Stimulated activated CD4-positive, alpha-beta T cell treated with anti-CD3 and anti-CD28 coated beads, Interleukin-12 subunit alpha, Interleukin-12 subunit beta, amount 100 ng/mL, for 48 hours (primary cell): ENCODE results near the gene EEIG1.

Experiments
- DNase-seq, 3 donors: peaks; one replicate each; pipeline ENCODE4 v3.0.0-alpha.2; 2020; ENCODE audit warnings: low read depth in 2 of 3, low spot score in 1 of 3

EEIG1 gene

DNA sequence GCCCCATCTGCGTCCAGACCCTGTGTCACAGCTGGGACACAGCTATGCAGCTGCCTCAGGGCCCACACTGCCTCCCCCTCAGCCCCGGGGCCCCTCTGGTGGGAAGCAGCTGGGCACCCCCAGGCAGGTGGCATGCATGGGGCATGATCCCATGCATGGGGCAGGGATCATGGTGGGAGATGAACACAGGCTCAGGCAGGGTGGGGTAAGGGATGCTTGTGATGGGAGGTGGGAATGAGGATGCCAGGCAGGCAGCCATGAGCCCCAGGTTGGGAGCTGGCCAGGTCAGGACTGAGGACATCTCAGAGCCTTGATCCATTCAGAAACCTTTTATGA lies 19.7 kb downstream of the EEIG1 start:
- no peak for DNase-seq

GRCh38 chr9:127960410-127961154 lies 20.2 kb downstream of the EEIG1 start:
- no peak for DNase-seq

- no peak for DNase-seq
Measured at GRCh38 chr9:127959841-127960409, 20.9 kb downstream of the EEIG1 start.

GRCh38 chr9:127959398-127959797 lies 21.4 kb downstream of the EEIG1 start:
- DNase-seq, result no peak

GRCh38 chr9:127958728-127959127 lies 22.1 kb downstream of the EEIG1 start:
- DNase-seq, result no peak

DNA sequence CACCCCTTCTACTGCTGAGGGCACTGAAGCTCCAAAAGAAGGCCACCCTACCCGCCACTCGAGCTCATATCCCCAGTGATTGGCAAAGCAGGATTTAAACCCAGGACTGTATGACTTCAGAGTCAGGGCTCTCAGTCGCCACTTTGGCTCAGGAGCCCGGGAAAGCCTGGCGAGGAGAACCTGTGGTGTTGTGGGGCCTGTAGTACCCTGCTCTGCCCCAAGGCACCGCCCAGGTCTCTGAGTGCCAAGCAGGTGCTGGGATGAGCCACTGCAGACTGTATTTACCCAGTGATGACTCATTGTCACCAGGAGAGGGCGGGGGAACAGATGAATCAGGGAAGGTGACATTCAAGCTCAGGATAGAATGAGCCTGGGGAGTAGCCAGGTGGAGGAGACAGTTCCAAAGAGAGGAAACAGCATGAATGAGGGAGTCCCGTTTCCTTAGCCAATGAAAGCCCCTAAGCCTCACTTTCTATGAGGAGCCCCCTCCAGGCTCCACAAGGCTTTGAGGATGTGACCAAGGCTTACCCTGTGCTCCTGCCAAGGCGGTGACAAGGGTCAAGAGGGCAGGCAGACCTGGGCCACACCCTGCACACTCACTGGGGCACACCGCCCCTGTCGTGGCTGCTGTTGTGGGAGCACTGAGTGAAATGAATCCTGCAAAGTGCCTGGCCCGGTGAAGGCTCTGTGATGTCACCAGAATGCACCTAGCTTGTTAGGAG lies 25.3 kb downstream of the EEIG1 start:
- peak; percentile 77 to 85 (median 79) for DNase-seq

- no peak for DNase-seq
Measured at GRCh38 chr9:127954831-127955293, 25.9 kb downstream of the EEIG1 start.

DNA sequence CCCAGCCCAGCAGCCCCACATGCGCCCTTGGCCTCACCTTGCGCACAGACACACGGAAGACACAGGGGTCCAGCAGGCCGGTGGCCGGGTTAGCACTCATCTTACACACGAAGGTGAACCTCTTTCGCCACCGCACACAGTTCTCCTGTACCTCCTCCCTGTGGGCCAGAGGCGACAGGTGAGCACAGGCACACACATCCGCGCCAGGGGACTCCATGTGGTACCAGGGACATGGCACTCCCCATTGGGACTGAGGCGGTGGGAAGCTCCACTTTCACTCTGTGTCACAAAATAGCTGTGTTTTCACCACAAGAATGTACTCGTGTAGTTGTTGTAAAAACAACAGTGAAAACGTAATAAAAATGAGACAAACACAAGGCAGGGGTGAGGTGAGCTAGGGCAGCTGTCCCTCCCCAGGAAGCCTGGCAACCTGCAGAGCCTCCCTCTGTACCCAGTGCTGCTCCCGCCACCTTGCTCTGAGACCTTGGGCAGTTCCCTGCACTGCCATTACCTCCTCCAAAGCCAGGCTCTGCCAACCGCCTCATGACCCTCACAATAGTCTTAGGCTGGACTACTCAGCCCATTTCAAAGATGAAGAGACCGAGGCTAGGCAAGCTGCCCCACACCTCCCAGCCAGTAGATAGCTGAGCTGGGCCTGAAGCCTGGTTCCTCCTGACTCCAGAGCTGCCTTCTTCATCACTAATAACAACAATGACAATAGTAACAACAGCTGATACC lies 26.9 kb downstream of the EEIG1 start:
- DNase-seq, result no peak

DNA sequence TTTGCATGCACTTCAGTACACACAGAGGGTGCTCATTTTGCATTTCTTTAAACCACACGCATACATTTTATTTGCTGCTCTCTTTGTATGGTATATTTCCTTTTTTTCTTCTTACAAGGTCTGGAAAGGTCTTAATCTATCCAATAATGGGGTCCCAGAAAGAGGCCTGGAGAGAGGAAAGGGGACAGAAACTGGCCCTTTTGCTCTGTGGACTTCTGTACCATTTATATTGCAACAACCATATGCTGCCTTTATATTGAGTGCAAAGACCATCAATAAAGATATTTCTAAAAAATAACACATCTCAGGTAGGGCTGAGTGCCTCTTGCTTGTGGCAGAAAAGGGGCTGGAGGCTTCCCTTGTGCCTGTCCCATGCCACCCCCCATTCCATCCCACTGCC lies 27.6 kb downstream of the EEIG1 start:
- DNase-seq, result no peak

GRCh38 chr9:127950513-127951289 lies 30.1 kb downstream of the EEIG1 start:
- no peak for DNase-seq

DNA sequence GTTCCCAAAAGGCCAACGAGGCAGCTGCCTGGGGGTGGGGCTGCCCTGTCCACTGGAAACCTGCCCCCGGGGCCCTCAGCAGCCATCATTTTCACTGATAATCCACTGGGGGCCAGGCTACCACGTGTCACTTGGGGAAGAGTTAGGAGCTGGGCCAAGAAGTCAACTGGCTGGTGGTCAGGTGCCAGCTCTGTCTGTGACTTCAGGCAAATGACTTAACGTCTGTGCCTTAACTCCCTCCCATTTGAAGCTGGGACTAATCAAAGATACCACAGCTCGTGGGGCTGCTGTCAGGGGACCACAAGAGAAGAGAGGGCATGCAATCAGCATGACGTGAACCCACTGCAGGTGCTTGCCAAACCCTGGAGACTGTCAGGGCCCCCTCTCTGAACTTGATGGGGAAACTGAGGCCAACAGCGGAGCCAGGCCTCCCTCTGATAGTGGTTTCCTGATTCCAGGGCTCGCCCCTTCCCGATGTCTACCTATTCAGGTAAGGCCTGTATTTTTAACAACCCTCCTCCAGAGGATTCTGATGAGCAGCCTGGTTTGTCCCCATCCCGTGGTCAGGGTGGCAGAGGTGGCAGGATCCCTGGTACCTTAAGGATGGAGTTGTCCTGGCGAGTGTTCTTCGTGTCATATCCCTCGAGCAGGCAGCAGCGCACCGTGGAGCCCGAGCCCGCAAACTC lies 30.8 kb downstream of the EEIG1 start:
- no peak for DNase-seq

DNA sequence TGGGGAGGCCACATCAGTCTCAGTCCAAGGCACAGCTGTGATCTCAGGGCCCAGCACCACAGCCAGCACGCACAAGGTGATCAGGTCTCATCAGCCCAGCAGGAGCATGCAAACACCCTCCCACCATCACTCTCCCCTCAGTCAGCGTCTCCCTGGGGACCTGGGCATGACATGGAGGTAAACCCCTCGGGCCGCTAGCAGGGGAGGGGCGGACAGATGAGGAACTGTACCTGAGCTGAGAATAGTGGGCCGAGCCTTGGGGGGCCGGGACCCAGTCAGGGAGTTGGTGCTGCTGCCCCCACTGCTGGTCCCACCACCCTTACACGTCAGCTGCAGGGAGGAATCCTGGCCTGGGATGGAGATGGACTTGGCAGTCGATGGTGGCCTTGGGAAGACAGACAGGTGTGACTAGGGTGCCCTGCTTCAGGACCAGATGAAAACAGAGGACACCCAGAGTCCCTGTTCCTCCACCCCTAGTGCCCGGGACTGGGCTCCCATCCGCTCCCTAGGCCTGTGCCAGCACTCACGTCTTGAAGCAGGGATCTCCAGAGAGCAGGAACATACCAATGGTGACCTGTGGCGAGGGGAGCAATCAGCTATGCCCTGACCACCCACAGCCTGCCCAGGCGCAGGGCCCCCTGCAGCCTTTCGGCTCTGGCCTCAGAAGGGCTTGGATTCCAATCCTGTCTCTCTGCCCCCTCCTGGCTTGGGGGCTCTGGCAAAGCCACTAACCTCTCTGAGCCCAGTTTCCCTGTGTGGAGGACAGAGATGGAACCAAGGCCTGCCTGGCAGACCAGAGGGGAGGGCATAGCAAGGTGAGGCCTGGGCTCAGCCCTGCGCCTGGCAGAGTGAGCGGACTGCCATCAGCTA lies 32.7 kb downstream of the EEIG1 start:
- no peak for DNase-seq

DNA sequence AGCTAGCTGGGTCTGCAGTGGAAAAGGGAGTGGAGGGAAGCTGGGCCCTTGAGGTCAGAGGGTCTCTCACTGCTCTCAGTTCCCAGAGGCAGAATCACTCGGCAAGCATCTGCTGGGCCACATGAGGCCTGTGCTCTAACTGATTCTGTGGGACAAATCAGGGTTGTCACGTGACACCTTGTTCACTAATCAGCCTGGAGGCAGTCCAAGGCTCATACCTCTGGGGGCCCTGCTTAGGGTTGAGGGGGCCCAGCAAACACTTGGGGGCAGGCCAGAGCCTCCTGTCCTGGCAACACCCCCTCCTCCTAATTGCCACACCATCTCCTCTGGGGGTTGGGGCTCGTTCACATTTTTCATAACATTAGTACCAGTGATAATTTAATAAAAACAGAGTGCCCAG lies 34.1 kb downstream of the EEIG1 start:
- DNase-seq, result no peak

- no peak for DNase-seq
Measured at GRCh38 chr9:127945942-127946341, 34.8 kb downstream of the EEIG1 start.

DNA sequence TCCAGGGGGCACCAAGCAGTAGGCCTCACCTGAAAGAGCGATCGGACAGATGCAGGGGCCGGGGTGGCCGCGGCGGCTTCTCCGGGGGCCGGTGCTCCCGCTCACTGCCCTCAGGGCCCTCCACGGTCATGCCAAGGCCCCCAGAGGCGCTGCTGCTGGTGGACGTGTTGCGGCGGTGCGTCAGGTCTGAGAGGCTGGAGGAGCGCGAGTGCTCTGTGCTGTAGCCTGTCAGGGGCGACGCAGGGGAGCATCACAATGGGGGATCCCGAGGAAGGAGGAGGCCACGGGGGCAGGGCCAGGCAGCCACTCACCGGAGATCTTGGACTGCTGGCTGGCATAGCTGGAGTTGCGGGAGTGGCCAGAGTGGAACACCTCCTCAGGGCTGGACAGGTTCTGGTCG lies 35.5 kb downstream of the EEIG1 start:
- DNase-seq, result no peak

GRCh38 chr9:127944586-127945218 lies 36.1 kb downstream of the EEIG1 start:
- no peak for DNase-seq

DNA sequence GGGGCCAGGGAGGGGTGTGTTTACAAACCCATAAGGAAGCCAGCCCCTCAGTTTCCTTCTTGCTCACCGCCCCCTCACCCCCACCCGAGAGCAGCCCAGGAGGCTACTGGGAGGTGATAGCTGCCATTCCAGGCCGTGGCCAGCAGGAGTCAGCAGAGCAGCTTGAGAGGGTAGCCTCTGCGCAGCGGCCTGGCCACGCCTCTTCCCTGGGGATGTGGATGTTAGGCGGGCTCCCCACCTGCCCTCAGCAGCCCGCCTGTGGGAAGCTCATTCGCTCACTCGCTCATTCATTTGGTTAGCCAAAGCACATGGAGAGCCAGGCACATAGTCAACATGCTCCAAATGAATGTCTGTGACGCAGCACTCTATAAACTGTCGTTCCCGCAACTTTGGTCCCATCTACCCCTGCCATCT lies 37.1 kb downstream of the EEIG1 start:
- DNase-seq, result peak; percentile 65 to 81 (median 78)

GRCh38 chr9:127943011-127943662 lies 37.7 kb downstream of the EEIG1 start:
- no peak for DNase-seq
